Natural killer cell (primary cell): ENCODE measurements around the gene EEF1A1. TPM values are rescaled to one million over a fixed set of nuclear protein-coding genes. Genes with fewer than 3 reads are reported as not detected.
"Not testable (repeated sequence)": the region's sequence is repeated elsewhere in the genome, so short reads cannot be mapped to it uniquely, and the experiment has no call there.

Experiments
- ATAC-seq, 3 donors: fragments of 150-1000 bp in 2 of 3; fragments of 200-7000 bp in 1 of 3; cut with Tn5 transposase; 1 replicate in 1 of 3; 2 replicates in 2 of 3; pipeline ENCODE4 v1.10.0; 2021; ENCODE audit warnings: mild to moderate bottlenecking in 2 of 3, moderate library complexity in 2 of 3
- DNase-seq, 2 donors: peaks; one replicate each; pipeline versions ENCODE4 v3.0.0 to v3.0.0-alpha.2; 2013 to 2021; ENCODE audit warnings: mixed read lengths in 1 of 2
- H3K27ac ChIP-seq: one replicate; pipeline ENCODE4 v1.5.1; 2013; ENCODE audit warnings: mild to moderate bottlenecking, low read length
- H3K27me3 ChIP-seq: one replicate; pipeline ENCODE4 v1.6.1; 2013; ENCODE audit warnings: low read length; ENCODE audit not compliant: control insufficient read depth, insufficient read depth
- H3K36me3 ChIP-seq: one replicate; pipeline ENCODE4 v1.6.1; 2013; ENCODE audit warnings: low read length; ENCODE audit not compliant: control insufficient read depth, insufficient read depth
- H3K4me1 ChIP-seq: one replicate; pipeline ENCODE4 v1.6.1; 2013; ENCODE audit warnings: low read length; ENCODE audit not compliant: control insufficient read depth, insufficient read depth
- H3K4me3 ChIP-seq: one replicate; pipeline ENCODE4 v1.5.1; 2013; ENCODE audit warnings: low read length
- H3K9me3 ChIP-seq: one replicate; pipeline ENCODE4 v1.6.1; 2013; ENCODE audit warnings: low read length; ENCODE audit not compliant: control insufficient read depth, insufficient read depth
- H3K27ac Mint-ChIP-seq, 2 donors: one replicate each; pipeline ENCODE4 v1.8.0; 2022; ENCODE audit warnings: mild to moderate bottlenecking in 2 of 2, mixed read lengths in 2 of 2, moderate library complexity in 1 of 2
- H3K27me3 Mint-ChIP-seq, 2 donors: one replicate each; pipeline ENCODE4 v1.8.0; 2022; ENCODE audit warnings: low read depth in 2 of 2, mixed read lengths in 2 of 2
- H3K36me3 Mint-ChIP-seq: one replicate; pipeline ENCODE4 v1.8.0; 2022; ENCODE audit warnings: mixed read lengths
- H3K4me1 Mint-ChIP-seq, 2 donors: one replicate each; pipeline ENCODE4 v1.8.0; 2022; ENCODE audit warnings: mixed read lengths in 2 of 2
- H3K4me3 Mint-ChIP-seq: one replicate; pipeline ENCODE4 v1.8.0; 2022; ENCODE audit warnings: mild to moderate bottlenecking, moderate library complexity, mixed read lengths
- H3K9me3 Mint-ChIP-seq, 2 donors: one replicate each; pipeline ENCODE4 v1.8.0; 2022; ENCODE audit warnings: mixed read lengths in 2 of 2
- CTCF ChIP-seq: fragments of 200-600 bp; IDR thresholded peaks from one replicate; pipeline ENCODE4 v1.8.0; 2022; ENCODE audit warnings: antibody characterized with exemption
- WGBS: methylation state at CpG from one replicate; pipeline ENCODE4 v1.1.7; 2013; ENCODE audit warnings: missing lambda C conversion rate; ENCODE audit not compliant: insufficient coverage; 5-methylcytosine and 5-hydroxymethylcytosine counted together
- intact Hi-C: fragments of 100-400 bp; cut with micrococcal nuclease; formaldehyde crosslinking; loops from one replicate; pipeline ENCODE4 v1.14.2; 2022
- total RNA-seq, 4 donors: library from RNA; stranded (reverse); fragments of 120-200 nt in 1 of 4; gene quantifications; one replicate each; pipeline versions ENCODE4 v1.2.3 to v1.2.4, GENCODE V29; 2013 to 2022

The EEF1A1 gene
- total RNA-seq, 3 donors from 2014 or later (not counting 1 experiment from before 2014, with no cell fraction given), result 6,475 to 7,348 (median 7,348) TPM

GRCh38 chr6:73556836-73557235, 36.0 kb upstream of the EEF1A1 start:
- Histone ChIP-seq H3K4me3 (no peak overlapping the region), H3K27me3 (no peaks in the 10 kb centered on the region), H3K4me1 (no peaks in the 10 kb centered on the region), H3K27ac (no peak overlapping the region), H3K9me3 (no peaks in the 10 kb centered on the region), H3K36me3 (no peaks in the 10 kb centered on the region)
- 75% methylated on average over 1 of the region's 1 CpG for WGBS
- Mint-ChIP-seq H3K27me3 (no peaks in the 10 kb centered on the region), H3K4me3 (no peak overlapping the region), H3K4me1 (no peaks in the 10 kb centered on the region), H3K36me3 (no peaks in the 10 kb centered on the region), H3K9me3 (no peaks in the 10 kb centered on the region), H3K27ac (no peak overlapping the region)
- no peak for DNase-seq
- no peak for ATAC-seq
- intact Hi-C loops, result no loop called here
- TF ChIP-seq CTCF, result no peak

- H3K9me3 Mint-ChIP-seq, H3K4me1 Mint-ChIP-seq, H3K9me3 ChIP-seq, H3K4me3 ChIP-seq, H3K27me3 ChIP-seq, H3K4me1 ChIP-seq, H3K36me3 ChIP-seq, intact Hi-C loops, DNase-seq, ATAC-seq, H3K27ac ChIP-seq, H3K36me3 Mint-ChIP-seq, H3K4me3 Mint-ChIP-seq, H3K27me3 Mint-ChIP-seq, H3K27ac Mint-ChIP-seq: not testable (repeated sequence)
- WGBS, result 96% methylated on average over 9 of the region's 11 CpGs
Measured at GRCh38 chr6:73555380-73555949, 34.6 kb upstream of the EEF1A1 start.

- H3K4me1 ChIP-seq, H3K9me3 ChIP-seq, H3K4me3 ChIP-seq, H3K4me3 Mint-ChIP-seq, H3K27ac Mint-ChIP-seq, H3K27me3 Mint-ChIP-seq, H3K27ac ChIP-seq, DNase-seq, H3K36me3 ChIP-seq, H3K27me3 ChIP-seq, H3K9me3 Mint-ChIP-seq, H3K4me1 Mint-ChIP-seq, H3K36me3 Mint-ChIP-seq, intact Hi-C loops, ATAC-seq: not testable (repeated sequence)
- 85% methylated on average over 4 of the region's 4 CpGs for WGBS
Measured at GRCh38 chr6:73551115-73551514, 30.3 kb upstream of the EEF1A1 start.

GRCh38 chr6:73548458-73549446, 27.9 kb upstream of the EEF1A1 start:
- no peak overlapping the region for H3K4me3 ChIP-seq
- ATAC-seq (no peak), DNase-seq (no peak)
- Mint-ChIP-seq H3K9me3 (no peaks in the 10 kb centered on the region), H3K27me3 (no peaks in the 10 kb centered on the region), H3K27ac (no peak overlapping the region), H3K36me3 (no peaks in the 10 kb centered on the region), H3K4me3 (no peak overlapping the region), H3K4me1 (no peaks in the 10 kb centered on the region)
- H3K36me3 ChIP-seq, result no peaks in the 10 kb centered on the region
- H3K27ac ChIP-seq, result no peak overlapping the region
- H3K27me3 ChIP-seq, result no peaks in the 10 kb centered on the region
- no peaks in the 10 kb centered on the region for H3K4me1 ChIP-seq
- no peaks in the 10 kb centered on the region for H3K9me3 ChIP-seq
- TF ChIP-seq CTCF, result no peak
- 85% methylated on average over 7 of the region's 12 CpGs for WGBS
- intact Hi-C loops, result no loop called here
